H9 (cell line): ENCODE data around the gene LRRC8E. TPM values are rescaled to one million over a fixed set of nuclear protein-coding genes. Genes with fewer than 3 reads are reported as not detected.

Experiments used
- DNase-seq: peaks from one replicate; pipeline ENCODE4 v3.0.0-alpha.2; 2017
- H2AFZ ChIP-seq: one replicate; pipeline ENCODE4 v1.6.1; 2013; ENCODE audit warnings: mild to moderate bottlenecking, low read length, control low read depth, moderate library complexity
- H2AK5ac ChIP-seq: 2 replicates; pipeline ENCODE4 v1.6.1; 2013; ENCODE audit warnings: low read length, control low read depth, mixed read lengths; ENCODE audit not compliant: insufficient read length
- H2BK120ac ChIP-seq: one replicate; pipeline ENCODE4 v1.6.1; 2013; ENCODE audit warnings: low read depth, mild to moderate bottlenecking, low read length, control low read depth, inconsistent platforms; ENCODE audit not compliant: poor library complexity, severe bottlenecking
- H2BK12ac ChIP-seq: 2 replicates; pipeline ENCODE4 v1.6.1; 2013; ENCODE audit warnings: low read length, control low read depth, mixed read lengths, low read depth; ENCODE audit not compliant: insufficient read length
- H2BK15ac ChIP-seq: 2 replicates; pipeline ENCODE4 v1.6.1; 2013; ENCODE audit warnings: low read depth, low read length, control low read depth
- H2BK20ac ChIP-seq: one replicate; pipeline ENCODE4 v1.6.1; 2013; ENCODE audit warnings: low read depth, mild to moderate bottlenecking, low read length, control low read depth, inconsistent platforms; ENCODE audit not compliant: poor library complexity, severe bottlenecking
- H2BK5ac ChIP-seq: 2 replicates; pipeline ENCODE4 v1.6.1; 2013; ENCODE audit warnings: low read length, control low read depth, mixed read lengths; ENCODE audit not compliant: insufficient read length
- H3K14ac ChIP-seq: 2 replicates; pipeline ENCODE4 v1.6.1; 2013; ENCODE audit warnings: low read length, control low read depth; ENCODE audit not compliant: insufficient read depth
- H3K18ac ChIP-seq: 2 replicates; pipeline ENCODE4 v1.6.1; 2013; ENCODE audit warnings: low read depth, mild to moderate bottlenecking, mixed read lengths, low read length, control low read depth; ENCODE audit not compliant: insufficient read length
- H3K23ac ChIP-seq: 2 replicates; pipeline ENCODE4 v1.6.1; 2013; ENCODE audit warnings: low read length, control low read depth, mixed read lengths, low read depth; ENCODE audit not compliant: insufficient read length
- H3K23me2 ChIP-seq: 2 replicates; pipeline ENCODE4 v1.6.1; 2013; ENCODE audit warnings: low read depth, mild to moderate bottlenecking, mixed read lengths, low read length, control low read depth; ENCODE audit not compliant: insufficient read length, poor library complexity, severe bottlenecking
- H3K27ac ChIP-seq: 2 replicates; pipeline ENCODE4 v1.5.1; 2013; ENCODE audit warnings: low read length, control low read depth, mixed read lengths, low read depth; ENCODE audit not compliant: insufficient read length
- H3K27me3 ChIP-seq: 2 replicates; pipeline ENCODE4 v1.6.1; 2013; ENCODE audit warnings: low read length, control low read depth, inconsistent platforms; ENCODE audit not compliant: insufficient read depth
- H3K4ac ChIP-seq: 2 replicates; pipeline ENCODE4 v1.6.1; 2013; ENCODE audit warnings: low read depth, mild to moderate bottlenecking, control low read depth, inconsistent platforms, low read length, moderate library complexity
- H3K4me1 ChIP-seq: 2 replicates; pipeline ENCODE4 v1.6.1; 2013; ENCODE audit warnings: low read length, control low read depth, inconsistent platforms; ENCODE audit not compliant: insufficient read depth
- H3K4me2 ChIP-seq: 2 replicates; pipeline ENCODE4 v1.6.1; 2013; ENCODE audit warnings: low read length, control low read depth, mixed read lengths; ENCODE audit not compliant: insufficient read length, insufficient read depth
- H3K56ac ChIP-seq: 2 replicates; pipeline ENCODE4 v1.6.1; 2013; ENCODE audit warnings: low read depth, mild to moderate bottlenecking, mixed read lengths, low read length, control low read depth; ENCODE audit not compliant: insufficient read length
- H3K79me1 ChIP-seq: 2 replicates; pipeline ENCODE4 v1.6.1; 2013; ENCODE audit warnings: low read depth, mild to moderate bottlenecking, moderate library complexity, low read length, control low read depth, inconsistent platforms; ENCODE audit not compliant: insufficient read depth, poor library complexity, severe bottlenecking
- H3K79me2 ChIP-seq: 2 replicates; pipeline ENCODE4 v1.6.1; 2013; ENCODE audit warnings: low read length, control low read depth, inconsistent platforms; ENCODE audit not compliant: insufficient read depth
- H3K9ac ChIP-seq: 2 replicates; pipeline ENCODE4 v1.6.1; 2013; ENCODE audit warnings: low read length, control low read depth, mixed read lengths; ENCODE audit not compliant: insufficient read length; ENCODE audit errors: extremely low read depth
- H3K9me3 ChIP-seq: one replicate; pipeline ENCODE4 v1.6.1; 2013; ENCODE audit warnings: low read depth, low read length, inconsistent platforms; ENCODE audit not compliant: control insufficient read depth
- H3T11ph ChIP-seq: one replicate; pipeline ENCODE4 v1.6.1; 2013; ENCODE audit warnings: mild to moderate bottlenecking, low read length, control low read depth, inconsistent platforms
- H4K20me1 ChIP-seq: one replicate; pipeline ENCODE4 v1.6.1; 2013; ENCODE audit not compliant: control insufficient read depth, insufficient read length, insufficient read depth
- H4K5ac ChIP-seq: 2 replicates; pipeline ENCODE4 v1.6.1; 2013; ENCODE audit warnings: low read depth, mild to moderate bottlenecking, mixed read lengths, low read length, control low read depth; ENCODE audit not compliant: insufficient read length
- H4K8ac ChIP-seq: replicated peaks from 2 replicates; pipeline ENCODE4 v1.6.1; 2013; ENCODE audit warnings: low read length, control low read depth, mixed read lengths, low read depth; ENCODE audit not compliant: insufficient read length
- H4K91ac ChIP-seq: 2 replicates; pipeline ENCODE4 v1.6.1; 2013; ENCODE audit warnings: low read depth, mild to moderate bottlenecking, moderate library complexity, mixed read lengths, low read length, control low read depth; ENCODE audit not compliant: insufficient read length
- H3K27ac Mint-ChIP-seq, 3 experiments: 2 replicates in 2 of 3; 3 replicates in 1 of 3; pipeline ENCODE4 v1.8.0; 2020 to 2021; ENCODE audit warnings: mixed read lengths in 3 of 3, mild to moderate bottlenecking in 1 of 3, moderate library complexity in 1 of 3
- H3K27me3 Mint-ChIP-seq: 2 replicates; pipeline ENCODE4 v1.8.0; 2021; ENCODE audit warnings: low read depth, mild to moderate bottlenecking, moderate library complexity, mixed read lengths
- H3K36me3 Mint-ChIP-seq, 3 experiments: 2 replicates in 2 of 3; 3 replicates in 1 of 3; pipeline ENCODE4 v1.8.0; 2020 to 2021; ENCODE audit warnings: low read depth in 3 of 3, mixed read lengths in 3 of 3; ENCODE audit not compliant: insufficient read depth in 1 of 3
- H3K4me1 Mint-ChIP-seq, 2 experiments: 2 replicates each; pipeline ENCODE4 v1.8.0; 2020; ENCODE audit warnings: mixed read lengths in 2 of 2
- H3K4me3 Mint-ChIP-seq, 2 experiments: 2 replicates in 1 of 2; 3 replicates in 1 of 2; pipeline ENCODE4 v1.8.0; 2020 to 2021; ENCODE audit warnings: mild to moderate bottlenecking in 2 of 2, mixed read lengths in 2 of 2, moderate library complexity in 1 of 2
- H3K9me3 Mint-ChIP-seq, 2 experiments: 2 replicates in 1 of 2; 3 replicates in 1 of 2; pipeline ENCODE4 v1.8.0; 2020; ENCODE audit warnings: mild to moderate bottlenecking in 2 of 2, mixed read lengths in 2 of 2, moderate library complexity in 1 of 2
- CTCF ChIP-seq: fragments of 200-600 bp; sonication (generic); conservative IDR thresholded peaks from 3 replicates; pipeline ENCODE4 v1.8.0; 2021; ENCODE audit warnings: antibody characterized with exemption, mild to moderate bottlenecking
- WGBS: extraction: QIAGEN DNeasy Blood & Tissue Kit; methylation state at CpG from one replicate; pipeline ENCODE4 v1.1.7; 2013; ENCODE audit warnings: missing lambda C conversion rate, low lambda C conversion rate, mixed read lengths; ENCODE audit not compliant: insufficient read length; ENCODE audit errors: extremely low coverage; 5-methylcytosine and 5-hydroxymethylcytosine counted together
- total RNA-seq: library from RNA; stranded (reverse); gene quantifications from 2 replicates; pipeline ENCODE4 v1.2.1, GENCODE V29; 2021

The LRRC8E gene
- total RNA-seq, 1 experiment from 2014 or later, result 4.8 TPM

- no peak overlapping the region for H2BK12ac ChIP-seq
- no peak overlapping the region for H3T11ph ChIP-seq
- no peak overlapping the region for H3K4ac ChIP-seq
- no peak overlapping the region for H3K23ac ChIP-seq
- no peaks in the 10 kb centered on the region for H3K9me3 ChIP-seq
- peaks cover 9 to 11% of the 10 kb centered on the region in 2 experiments for H3K4me1 Mint-ChIP-seq
- peaks cover 5% of the 10 kb centered on the region for H3K23me2 ChIP-seq
- no peak overlapping the region for H3K4me3 Mint-ChIP-seq
- H3K27ac ChIP-seq, result no peak overlapping the region
- H3K14ac ChIP-seq, result no peak overlapping the region
- no peak overlapping the region for H2BK15ac ChIP-seq
- no peak overlapping the region for H2BK20ac ChIP-seq
- H4K20me1 ChIP-seq, result no peaks in the 10 kb centered on the region
- H4K8ac ChIP-seq, result no peak overlapping the region
- no peak overlapping the region for H3K9ac ChIP-seq
- no peak overlapping the region for H2BK5ac ChIP-seq
- H3K36me3 Mint-ChIP-seq, result peaks cover 20 to 38% (median 36%) of the 10 kb centered on the region in 3 experiments
- no peak overlapping the region for H4K5ac ChIP-seq
- no peak for TF ChIP-seq CTCF
- no peak overlapping the region for H2AFZ ChIP-seq
- WGBS, result no CpG with 5 or more reads among the region's 21 CpGs
- no peak overlapping the region for H3K18ac ChIP-seq
- H3K4me1 ChIP-seq, result 0 out of 2 replicates have a peak, but pooled peaks cover 4% of the 10 kb centered on the region
- no peak overlapping the region for H3K4me2 ChIP-seq
- H2AK5ac ChIP-seq, result no peak overlapping the region
- H3K27me3 Mint-ChIP-seq, result peaks cover 9% of the 10 kb centered on the region
- no peak overlapping the region for H3K27ac Mint-ChIP-seq
- no peak overlapping the region for H4K91ac ChIP-seq
- no peaks in the 10 kb centered on the region for H3K79me1 ChIP-seq
- no peaks in the 10 kb centered on the region; a peak in 2 of 5 replicates for H3K9me3 Mint-ChIP-seq
- peaks cover 6% of the 10 kb centered on the region; the same call in 1 of the 2 replicates for H3K79me2 ChIP-seq
- no peaks in the 10 kb centered on the region for H3K27me3 ChIP-seq
- H2BK120ac ChIP-seq, result no peak overlapping the region
- DNase-seq, result no peak
- H3K56ac ChIP-seq, result no peak overlapping the region
Measured at GRCh38 chr19:7909471-7910067, 21.3 kb downstream of the LRRC8E start.
